HUES64 (cell line): ENCODE results near the gene OPN1MW3.

ENCODE experiments used
- H3K27ac ChIP-seq: 2 replicates; pipeline ENCODE4 v1.7.0; 2013; ENCODE audit warnings: low read depth, low read length, inconsistent platforms
- H3K27me3 ChIP-seq: 2 replicates; pipeline ENCODE4 v1.6.1; 2013; ENCODE audit warnings: mild to moderate bottlenecking, low read length; ENCODE audit not compliant: insufficient read depth
- H3K36me3 ChIP-seq: 2 replicates; pipeline ENCODE4 v1.6.1; 2013; ENCODE audit warnings: mild to moderate bottlenecking, low read length; ENCODE audit not compliant: insufficient read depth
- H3K4me1 ChIP-seq: 2 replicates; pipeline ENCODE4 v1.6.1; 2013; ENCODE audit warnings: mild to moderate bottlenecking, low read length, moderate library complexity; ENCODE audit not compliant: insufficient read depth
- H3K4me3 ChIP-seq: 2 replicates; pipeline ENCODE4 v1.5.1; 2013; ENCODE audit warnings: mild to moderate bottlenecking, low read length, moderate library complexity
- H3K9ac ChIP-seq: 2 replicates; pipeline ENCODE4 v1.6.1; 2013; ENCODE audit warnings: mild to moderate bottlenecking, low read depth, low read length
- H3K9me3 ChIP-seq: 2 replicates; pipeline ENCODE4 v1.6.1; 2013; ENCODE audit warnings: low read depth, low read length; ENCODE audit not compliant: insufficient read depth
- WGBS: fragments of 150-250, 120-280 bp; methylation state at CpG from one replicate; pipeline ENCODE4 v1.1.7; 2013; ENCODE audit warnings: missing lambda C conversion rate; 5-methylcytosine and 5-hydroxymethylcytosine counted together

OPN1MW3 gene

DNA sequence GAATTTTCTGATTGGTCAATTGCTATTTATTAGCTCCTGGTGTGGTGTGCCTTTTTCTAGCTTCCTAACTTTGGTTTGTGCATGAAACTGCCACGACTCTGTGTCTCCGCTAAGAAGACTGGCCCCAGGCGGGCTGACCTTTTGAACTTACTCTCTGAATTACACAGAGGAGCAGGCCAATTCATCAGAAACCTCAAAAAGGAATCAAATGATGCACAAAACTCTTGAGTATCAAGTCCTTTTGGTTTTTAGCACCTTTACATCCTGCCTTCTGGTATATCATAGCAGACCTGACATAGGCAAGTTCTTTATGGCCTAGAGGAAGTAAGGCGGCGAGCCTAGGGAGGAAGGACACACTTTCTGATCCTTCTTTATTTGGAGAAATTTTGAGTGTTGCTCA is 55.8 kb downstream of the OPN1MW3 start:
- Histone ChIP-seq H3K4me3 (no peak overlapping the region), H3K27me3 (no peaks in the 10 kb centered on the region), H3K36me3 (no peaks in the 10 kb centered on the region), H3K27ac (no peak overlapping the region), H3K4me1 (no peaks in the 10 kb centered on the region), H3K9ac (no peak overlapping the region), H3K9me3 (no peaks in the 10 kb centered on the region)
- 92% methylated on average over 5 of the region's 5 CpGs for WGBS

DNA sequence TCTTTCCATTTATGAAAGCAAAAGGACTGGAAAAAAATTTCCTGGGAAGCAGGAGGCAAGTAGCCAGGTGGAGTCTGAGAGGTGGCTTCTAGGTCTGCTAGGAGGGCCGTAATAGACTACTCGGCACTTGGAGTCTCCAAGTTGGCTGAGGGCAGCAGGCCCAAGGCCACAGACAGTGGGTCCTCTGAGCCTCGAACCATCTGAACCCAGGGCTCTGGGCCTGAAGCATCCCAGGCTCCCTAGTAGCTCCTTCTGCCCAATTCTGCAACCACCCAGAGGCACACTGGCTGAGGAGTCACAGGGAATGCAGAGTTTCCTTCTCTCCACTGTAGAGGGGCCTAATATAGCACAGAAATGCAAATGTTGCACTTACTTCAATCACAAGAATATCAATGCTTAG is 58.0 kb downstream of the OPN1MW3 start:
- H3K9me3 ChIP-seq, result no peaks in the 10 kb centered on the region
- no peak overlapping the region for H3K4me3 ChIP-seq
- no peak overlapping the region for H3K9ac ChIP-seq
- no peaks in the 10 kb centered on the region for H3K4me1 ChIP-seq
- H3K27me3 ChIP-seq, result no peaks in the 10 kb centered on the region
- 100% methylated on average over 3 of the region's 3 CpGs for WGBS
- no peaks in the 10 kb centered on the region for H3K36me3 ChIP-seq
- no peak overlapping the region for H3K27ac ChIP-seq

DNA sequence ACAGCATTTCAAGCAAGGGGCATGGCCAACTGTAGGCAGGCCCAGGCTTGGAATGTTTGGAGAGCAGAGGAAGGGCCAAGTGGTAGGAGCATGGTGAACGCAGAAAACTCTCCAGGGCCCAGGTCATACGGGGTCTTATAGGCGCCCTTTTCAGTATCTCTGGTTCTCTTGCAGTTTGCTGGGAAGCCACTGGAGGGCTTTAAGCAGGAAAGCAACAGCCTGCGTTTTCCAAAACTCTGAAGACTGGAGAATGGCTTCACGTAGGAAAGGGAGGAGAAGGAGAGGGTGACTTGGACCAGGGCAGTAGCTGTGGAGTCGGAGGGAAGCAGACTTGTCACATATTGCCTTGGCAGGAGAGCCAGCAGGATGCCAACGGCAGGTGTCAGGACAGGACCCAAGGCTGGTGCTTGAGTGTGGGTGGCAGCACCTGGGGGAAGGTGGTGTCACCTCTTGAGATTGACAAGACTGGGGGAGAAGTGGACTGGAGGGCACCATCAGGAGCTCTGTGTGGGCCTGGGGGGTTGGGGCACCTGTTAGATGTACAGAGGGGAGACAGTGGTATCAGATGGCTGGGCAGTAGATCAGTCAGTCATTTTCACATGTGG is 60.1 kb downstream of the OPN1MW3 start:
- Histone ChIP-seq H3K9me3 (no peaks in the 10 kb centered on the region), H3K4me1 (no peaks in the 10 kb centered on the region), H3K27ac (no peak overlapping the region), H3K4me3 (no peak overlapping the region), H3K27me3 (no peaks in the 10 kb centered on the region), H3K36me3 (no peaks in the 10 kb centered on the region), H3K9ac (no peak overlapping the region)
- 37% methylated on average over 7 of the region's 7 CpGs for WGBS

DNA sequence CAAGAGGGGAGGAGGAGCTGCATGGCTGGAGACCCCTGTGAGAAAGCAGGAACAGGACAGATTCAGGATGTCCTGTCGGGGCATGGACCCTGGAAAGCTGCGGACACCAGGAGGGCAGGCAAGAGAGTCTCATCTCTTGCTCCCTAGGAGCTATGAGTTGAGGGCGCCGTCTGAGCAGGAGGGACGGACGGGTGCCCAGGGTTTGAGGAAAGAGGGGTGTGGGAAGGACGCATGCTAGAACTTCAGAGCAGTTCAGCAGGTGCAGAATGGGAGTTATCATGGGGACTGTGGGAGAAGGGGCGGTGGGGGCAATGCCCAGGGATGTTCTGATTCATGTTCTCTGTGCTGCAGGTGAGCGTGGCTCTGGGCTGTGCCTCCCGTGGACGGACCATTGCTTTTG is 63.0 kb downstream of the OPN1MW3 start:
- Histone ChIP-seq H3K4me3 (no peak overlapping the region), H3K9me3 (no peaks in the 10 kb centered on the region), H3K9ac (no peak overlapping the region), H3K4me1 (no peaks in the 10 kb centered on the region), H3K27ac (no peak overlapping the region), H3K36me3 (no peaks in the 10 kb centered on the region), H3K27me3 (no peaks in the 10 kb centered on the region)
- 95% methylated on average over 11 of the region's 11 CpGs for WGBS
